GM12892 (cell line): ENCODE data around the gene MMP14.

ENCODE experiments used
- POLR2A ChIP-seq: IDR thresholded peaks from 2 replicates; pipeline ENCODE4 v1.6.1; 2011; ENCODE audit warnings: low read depth, low read length, control low read depth
- POLR2AphosphoS5 ChIP-seq: IDR thresholded peaks from 2 replicates; pipeline ENCODE4 v1.6.1; 2011; ENCODE audit warnings: low read depth, low read length, control low read depth
- TAF1 ChIP-seq: IDR thresholded peaks from 2 replicates; pipeline ENCODE4 v1.6.1; 2011; ENCODE audit warnings: low read depth, mild to moderate bottlenecking, control low read depth, low read length, borderline replicate concordance

GRCh38 chr14:22797017-22797917 lies 39.1 kb upstream of the MMP14 start:
- TF ChIP-seq POLR2AphosphoS5 (no peak), TAF1 (no peak), POLR2A (no peak)
